Measurements from ENCODE around the gene WASL. TPM values are rescaled to one million over a fixed set of nuclear protein-coding genes. Genes with fewer than 3 reads are reported as not detected.

Gene WASL
- total RNA-seq, 1 donor from 2014 or later, result 20.4 TPM

GRCh38 chr7:123687727-123688126 is 61.1 kb downstream of the WASL start:
- H3K4me3 ChIP-seq (ENCODE audit: low read depth, low read length), result no peak overlapping the region
- no peak for TF ChIP-seq CTCF (conservative IDR thresholded peaks at IDR 0.05; ENCODE audit: low read depth, low read length)
- no peak for DNase-seq (ENCODE audit: low read depth)

GRCh38 chr7:123687161-123687560 is 61.6 kb downstream of the WASL start:
- DNase-seq (ENCODE audit: low read depth), result no peak
- TF ChIP-seq CTCF (conservative IDR thresholded peaks at IDR 0.05; ENCODE audit: low read depth, low read length), result no peak
- H3K4me3 ChIP-seq (ENCODE audit: low read depth, low read length), result no peak overlapping the region

GRCh38 chr7:123682690-123683089 is 66.1 kb downstream of the WASL start:
- H3K4me3 ChIP-seq (ENCODE audit: low read depth, low read length), result no peak overlapping the region
- peak; percentile 64 for TF ChIP-seq CTCF (conservative IDR thresholded peaks at IDR 0.05; ENCODE audit: low read depth, low read length)
- DNase-seq (ENCODE audit: low read depth), result peak; percentile 32

- no peak overlapping the region for H3K4me3 ChIP-seq (ENCODE audit: low read depth, low read length)
- DNase-seq (ENCODE audit: low read depth), result no peak
- no peak for TF ChIP-seq CTCF (conservative IDR thresholded peaks at IDR 0.05; ENCODE audit: low read depth, low read length)
These were observed 67.2 kb downstream of the WASL start for GRCh38 chr7:123681561-123681960.

GRCh38 chr7:123680580-123680979 is 68.2 kb downstream of the WASL start:
- H3K4me3 ChIP-seq (ENCODE audit: low read depth, low read length), result no peak overlapping the region
- no peak for DNase-seq (ENCODE audit: low read depth)
- no peak for TF ChIP-seq CTCF (conservative IDR thresholded peaks at IDR 0.05; ENCODE audit: low read depth, low read length)

- no peak overlapping the region for H3K4me3 ChIP-seq (ENCODE audit: low read depth, low read length)
- TF ChIP-seq CTCF (conservative IDR thresholded peaks at IDR 0.05; ENCODE audit: low read depth, low read length), result no peak
These were observed 69.2 kb downstream of the WASL start for GRCh38 chr7:123679614-123680013.

GRCh38 chr7:123677061-123677715 is 71.6 kb downstream of the WASL start:
- DNase-seq (ENCODE audit: low read depth), result no peak
- TF ChIP-seq CTCF (conservative IDR thresholded peaks at IDR 0.05; ENCODE audit: low read depth, low read length), result no peak
- no peak overlapping the region for H3K4me3 ChIP-seq (ENCODE audit: low read depth, low read length)

More at GRCh38 chr7:123679614-123680013, 69.2 kb downstream of the WASL start:
- DNase-seq (ENCODE audit: low read depth), result no peak
